DMS153 (cell line): ENCODE results near the gene IL1R2.
"Not testable (repeated sequence)": the region's sequence is repeated elsewhere in the genome, so short reads cannot be mapped to it uniquely, and the experiment has no call there.

Experiments used
- DNase-seq: peaks from one replicate; lab custom pipeline; 2025; lab: John Stamatoyannopoulos, UW

Gene IL1R2

GRCh38 chr2:102061962-102062795, 70.4 kb downstream of the IL1R2 start:
- no peak for DNase-seq

- no peak for DNase-seq
Observed at GRCh38 chr2:102062802-102063201, 71.0 kb downstream of the IL1R2 start.

- DNase-seq = no peak
Observed at GRCh38 chr2:102063487-102063911, 71.7 kb downstream of the IL1R2 start.

GRCh38 chr2:102063941-102064678, 72.3 kb downstream of the IL1R2 start:
- DNase-seq = no peak

- DNase-seq = no peak
Observed at GRCh38 chr2:102064679-102065674, 73.2 kb downstream of the IL1R2 start.

GRCh38 chr2:102065675-102066252, 74.0 kb downstream of the IL1R2 start:
- no peak for DNase-seq

GRCh38 chr2:102066554-102066953, 74.8 kb downstream of the IL1R2 start:
- DNase-seq = no peak

- DNase-seq = not testable (repeated sequence)
Observed at GRCh38 chr2:102068126-102068525, 76.4 kb downstream of the IL1R2 start.

GRCh38 chr2:102069311-102069974, 77.7 kb downstream of the IL1R2 start:
- no peak for DNase-seq

- no peak for DNase-seq
Observed at GRCh38 chr2:102070058-102070642, 78.4 kb downstream of the IL1R2 start.

- DNase-seq = no peak
Observed at GRCh38 chr2:102072741-102073140, 81.0 kb downstream of the IL1R2 start.

GRCh38 chr2:102073168-102073724, 81.5 kb downstream of the IL1R2 start:
- DNase-seq = no peak

- no peak for DNase-seq
Observed at GRCh38 chr2:102074152-102074783, 82.5 kb downstream of the IL1R2 start.

GRCh38 chr2:102075479-102075878, 83.7 kb downstream of the IL1R2 start:
- no peak for DNase-seq

GRCh38 chr2:102076512-102076911, 84.8 kb downstream of the IL1R2 start:
- no peak for DNase-seq
